OCI-LY7 (cell line): Measurements from ENCODE around the gene CELF4.

Experiments used
- CTCF ChIP-seq: fragments of 200-600 bp; sonication (generic); conservative IDR thresholded peaks from 2 replicates; pipeline ENCODE4 v1.5.1; 2014; ENCODE audit warnings: mild to moderate bottlenecking, antibody characterized with exemption, low read length, moderate library complexity, mixed read lengths
- EZH2phosphoT487 ChIP-seq: fragments of 200-600 bp; sonication (generic); IDR thresholded peaks from 2 replicates; pipeline ENCODE4 v1.6.1; 2018; ENCODE audit warnings: low read depth, borderline replicate concordance, mild to moderate bottlenecking, mixed run types, antibody characterized with exemption, low read length, moderate library complexity, mixed read lengths

GRCh38 chr18:37586656-37587225 lies 21.1 kb upstream of the CELF4 start:
- TF ChIP-seq CTCF, result no peak
- TF ChIP-seq EZH2phosphoT487, result no peak
